Forelimb muscle (tissue), 1 donor: ENCODE data around the gene CA5A. TPM values are rescaled to one million over a fixed set of nuclear protein-coding genes. Genes with fewer than 3 reads are reported as not detected.
"Not testable (repeated sequence)": the region's sequence is repeated elsewhere in the genome, so short reads cannot be mapped to it uniquely, and the experiment has no call there.

Experiments used
- DNase-seq: peaks from one replicate; pipeline ENCODE4 v3.0.0-alpha.2; 2013; ENCODE audit warnings: low read depth
- polyA plus RNA-seq: library from polyadenylated mRNA; unstranded; fragments of 120-200 nt; gene quantifications from one replicate; pipeline ENCODE4 v1.2.1, GENCODE V29; 2013; ENCODE audit not compliant: insufficient read length

Gene CA5A
- polyA plus RNA-seq, 1 donor, result 0.11 TPM

DNA sequence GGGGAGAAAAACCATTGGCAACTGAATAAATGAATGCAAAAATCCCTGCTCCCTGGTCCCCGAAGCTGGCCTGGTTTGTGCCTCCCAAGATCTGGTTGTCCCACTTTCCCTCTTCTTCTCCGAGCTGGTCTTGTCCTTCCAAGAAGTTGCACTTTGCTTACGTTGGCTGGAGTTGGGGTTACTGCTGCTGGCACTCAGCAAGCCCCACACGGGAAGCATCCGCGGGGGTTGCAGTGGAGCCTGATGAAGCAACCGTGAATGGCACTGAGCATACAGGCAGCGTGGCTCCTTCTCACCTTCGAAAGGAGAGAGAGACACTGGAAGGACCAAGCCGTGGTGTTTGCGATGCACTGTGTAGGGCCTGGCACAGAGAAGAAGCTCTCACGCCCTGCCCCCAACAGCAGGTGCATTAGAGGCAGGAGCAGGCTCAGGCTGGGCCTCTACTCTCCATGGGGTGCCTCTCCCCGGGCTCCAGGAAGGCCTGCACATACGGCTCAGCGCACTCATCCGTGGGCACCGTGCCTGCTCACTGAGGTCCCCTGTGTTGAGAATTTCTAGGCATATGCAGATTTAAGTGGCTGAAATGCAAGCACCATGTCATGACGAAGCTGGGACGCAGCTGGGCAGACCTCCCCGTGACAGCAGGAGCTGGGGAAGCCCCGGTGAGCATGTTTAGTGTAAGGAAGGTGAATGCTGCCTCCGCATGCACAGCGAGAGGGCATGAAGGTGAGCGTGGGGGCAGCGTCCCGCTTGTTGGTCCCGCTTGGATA is 12.1 kb downstream of the CA5A start:
- DNase-seq, result no peak

DNA sequence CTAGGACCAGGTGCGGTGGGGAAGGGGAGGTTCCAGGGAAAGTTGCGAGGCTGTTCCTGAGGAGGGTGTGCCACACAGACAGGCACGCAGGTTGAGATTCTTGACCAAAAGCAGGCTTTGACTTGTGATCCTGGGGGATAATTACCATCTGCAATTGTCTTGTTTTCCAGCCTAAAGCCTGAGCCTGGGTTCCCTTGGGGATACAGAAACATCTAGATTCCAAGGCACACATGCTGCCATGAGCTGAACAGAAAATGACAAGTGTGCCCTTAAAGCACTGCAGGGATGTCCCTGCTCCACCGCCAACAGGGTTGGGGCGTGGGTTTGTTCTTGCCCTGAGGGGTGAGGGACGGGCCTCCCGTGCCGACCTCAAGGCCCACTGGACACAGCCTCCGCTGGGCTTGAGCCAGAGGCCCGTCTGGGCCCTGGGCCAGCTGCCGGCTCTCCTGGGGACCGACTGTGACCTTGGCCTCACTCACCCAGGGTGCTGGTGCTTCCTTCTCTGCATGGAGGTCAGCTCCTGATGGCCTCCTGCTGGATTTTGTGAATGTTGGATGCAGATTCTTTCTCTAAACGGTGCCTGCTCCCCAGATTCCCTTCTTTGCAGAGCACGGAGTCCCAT is 14.0 kb downstream of the CA5A start:
- no peak for DNase-seq

DNA sequence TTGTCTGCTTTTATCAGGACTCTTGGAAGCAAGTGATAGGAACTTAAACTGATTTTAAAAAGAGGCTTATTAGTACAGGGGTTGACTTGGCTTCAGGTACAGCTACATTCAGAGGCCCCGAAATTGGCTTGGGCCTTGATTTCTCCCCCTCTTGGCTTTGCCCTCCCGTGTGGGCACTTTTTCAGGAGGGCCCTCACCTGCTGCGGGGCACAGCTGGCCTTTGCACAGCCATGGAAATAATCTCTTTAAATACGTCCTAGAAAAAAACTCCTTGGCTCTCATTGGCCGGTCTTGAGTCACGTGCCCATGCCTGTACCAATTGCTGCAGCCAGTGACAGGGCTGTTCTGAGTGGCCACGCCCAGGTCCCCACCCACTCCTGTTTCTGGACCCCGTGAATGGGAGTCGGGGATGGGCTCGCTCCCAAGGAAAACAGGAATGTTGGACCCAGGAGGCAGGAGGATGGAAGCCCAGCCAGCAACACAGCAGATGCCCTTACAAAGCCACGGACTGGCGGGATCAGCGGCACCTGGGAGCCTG is 15.0 kb downstream of the CA5A start:
- no peak for DNase-seq

DNA sequence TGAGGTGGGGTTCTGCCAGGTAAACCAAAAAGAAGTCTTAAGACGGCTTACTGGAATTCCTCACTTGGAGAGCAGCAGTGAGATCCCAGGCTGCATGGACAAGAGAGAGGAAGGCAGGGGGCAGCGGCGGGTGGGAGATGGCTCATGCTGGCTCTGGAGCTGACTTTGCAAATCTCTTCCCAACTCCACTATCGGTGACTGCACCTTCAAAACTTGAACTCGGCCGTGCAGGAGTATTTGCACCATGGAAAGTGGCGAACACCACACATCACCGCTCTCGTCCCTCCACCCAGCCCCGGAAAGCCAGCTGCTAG is 16.7 kb downstream of the CA5A start:
- DNase-seq, result no peak

DNA sequence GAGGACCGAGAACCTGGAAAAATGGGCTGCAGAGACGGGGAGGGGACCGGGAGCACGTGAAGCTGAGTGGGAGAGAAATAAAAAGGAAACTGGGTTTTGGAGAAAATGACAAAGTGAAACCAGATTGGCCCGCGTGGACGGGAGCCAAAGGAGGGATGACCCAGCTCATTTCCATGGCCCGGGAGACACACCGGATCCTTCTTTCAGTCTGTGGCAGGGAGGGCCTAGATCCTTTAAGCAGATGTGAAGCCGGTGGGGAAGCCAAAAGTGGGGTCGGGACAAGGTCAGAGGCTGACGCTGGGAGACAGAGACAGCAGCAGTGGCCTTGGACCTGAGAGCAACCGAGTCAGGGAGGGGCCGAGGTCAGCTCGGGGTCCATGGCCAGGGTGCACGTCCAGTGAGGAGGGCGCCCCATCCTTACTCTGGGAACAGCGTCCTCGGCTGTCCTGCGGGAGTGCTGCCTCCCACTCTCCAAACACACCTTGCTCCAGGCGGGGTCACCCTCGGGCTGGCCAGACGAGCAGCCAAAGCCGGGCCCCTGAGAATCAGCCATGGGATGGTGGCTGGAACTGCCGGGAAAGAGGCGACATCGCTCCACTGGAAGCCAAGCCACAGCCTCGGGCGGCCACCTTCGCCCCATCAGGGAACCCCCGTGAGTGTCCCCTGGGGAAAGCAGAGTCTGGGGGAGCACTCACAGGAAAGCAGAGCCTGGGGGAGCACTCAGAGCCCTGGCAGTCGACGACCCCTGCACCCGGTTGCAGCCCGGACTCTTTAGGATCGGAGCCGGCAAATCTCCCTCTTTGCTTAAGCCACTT is 17.3 kb downstream of the CA5A start:
- DNase-seq, result peak; percentile 54

DNA sequence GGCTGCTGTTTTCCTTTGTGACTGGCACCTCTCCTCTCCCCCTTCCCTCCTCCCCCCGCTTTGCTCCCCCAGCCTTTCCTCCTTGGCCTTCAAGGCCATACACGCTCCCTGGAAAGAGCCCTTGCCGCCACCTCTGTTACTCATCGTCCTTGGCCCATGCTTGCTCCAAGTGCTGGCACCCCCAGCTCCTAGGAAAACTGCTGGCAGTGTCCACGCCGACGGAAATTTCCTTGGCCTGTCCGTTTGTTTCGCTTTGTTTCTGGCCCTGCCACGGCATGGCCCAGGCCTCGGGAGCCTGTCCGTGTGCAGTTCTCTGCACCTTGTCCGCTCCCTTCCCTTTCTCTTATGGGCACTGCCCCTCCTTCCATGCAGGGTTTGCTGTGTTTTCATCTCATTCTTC is 18.0 kb downstream of the CA5A start:
- no peak for DNase-seq

DNA sequence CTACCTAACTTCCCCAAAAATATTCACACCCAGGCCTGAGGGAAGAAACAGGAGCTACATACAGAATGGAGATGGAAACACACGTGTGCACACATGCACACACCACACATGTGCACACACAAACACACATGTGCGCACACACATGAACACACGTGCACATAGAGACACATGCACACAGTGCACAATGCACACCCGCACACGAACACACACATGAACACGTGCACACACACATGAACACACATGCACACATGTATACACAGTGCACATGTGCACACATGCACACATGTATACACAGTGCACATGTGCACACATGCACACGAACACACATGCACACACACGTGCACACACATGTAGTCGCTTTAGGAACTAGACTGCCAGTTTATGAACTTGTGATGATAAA is 18.8 kb downstream of the CA5A start:
- DNase-seq, result no peak

DNA sequence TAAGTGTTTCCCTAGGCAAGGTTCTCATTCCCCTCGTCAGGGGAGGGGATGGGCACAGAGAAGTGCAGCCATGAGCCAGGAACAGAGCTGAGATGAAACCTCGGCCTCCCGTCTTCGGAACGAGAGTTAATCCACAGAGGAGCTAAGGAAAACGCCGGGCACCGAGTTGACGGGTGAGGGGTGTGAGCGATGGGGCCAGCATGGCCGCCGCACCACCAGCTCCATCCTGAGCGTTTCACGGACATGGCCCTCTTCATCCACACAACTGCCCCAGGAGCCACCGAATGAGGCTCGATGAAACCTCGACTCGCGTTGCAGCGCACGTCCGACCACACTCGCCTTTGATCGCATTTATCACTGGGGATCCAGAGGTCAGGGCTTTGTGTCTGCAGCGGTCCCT is 21.5 kb downstream of the CA5A start:
- no peak for DNase-seq

DNA sequence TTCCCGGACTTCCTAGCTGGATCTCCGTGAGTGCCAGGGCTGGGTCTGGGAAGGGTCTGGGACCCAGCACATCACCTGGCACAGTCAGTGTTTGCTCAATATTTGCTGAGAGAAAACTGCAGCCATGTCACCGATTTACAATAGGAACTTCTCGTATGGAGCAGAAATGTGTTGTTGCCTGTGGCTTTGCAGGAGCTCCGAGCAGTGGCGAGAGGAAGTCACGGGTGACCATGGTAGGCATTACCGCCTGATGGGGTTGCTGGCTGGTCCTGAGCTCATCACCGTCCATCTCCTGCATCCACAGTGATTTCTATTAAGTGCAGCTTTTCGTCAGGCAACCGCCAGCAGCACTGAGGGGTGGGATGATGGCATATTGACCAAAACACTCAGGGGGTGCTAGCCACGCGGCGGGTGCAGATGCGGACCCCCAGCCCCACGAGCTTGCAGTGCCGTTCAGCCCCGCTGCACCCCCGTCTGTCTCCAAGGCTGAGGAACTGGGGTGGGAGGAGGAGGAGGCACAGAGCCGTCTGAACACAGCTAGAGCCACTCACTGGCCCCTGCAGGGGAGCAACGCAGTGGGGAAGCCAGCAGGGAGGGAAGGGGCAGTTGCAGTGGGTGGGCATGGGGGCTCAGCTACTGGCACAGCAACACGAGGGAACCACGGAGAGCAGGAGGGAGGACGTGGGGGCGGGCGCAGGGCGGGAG is 22.2 kb downstream of the CA5A start:
- not testable (repeated sequence) for DNase-seq

DNA sequence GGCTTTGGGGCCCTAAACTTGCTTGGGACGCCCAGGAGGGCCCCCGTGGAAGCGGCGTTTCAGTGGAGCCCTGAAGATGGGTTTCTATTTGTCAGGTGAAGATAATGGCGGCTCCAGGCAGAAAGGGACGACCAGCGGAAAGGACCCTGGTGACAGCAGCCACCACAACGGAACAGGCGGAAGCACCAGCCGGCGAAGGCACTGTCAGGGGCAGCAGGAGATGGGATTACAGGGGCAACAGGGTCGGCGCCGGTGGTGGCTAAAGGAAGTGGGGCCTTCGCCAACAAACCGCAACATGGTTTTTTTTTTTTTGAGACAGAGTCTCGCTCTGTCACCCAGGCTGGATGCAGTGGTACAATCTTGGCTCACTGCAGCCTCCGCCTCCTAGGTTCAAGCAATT is 23.6 kb downstream of the CA5A start:
- DNase-seq, result not testable (repeated sequence)

DNA sequence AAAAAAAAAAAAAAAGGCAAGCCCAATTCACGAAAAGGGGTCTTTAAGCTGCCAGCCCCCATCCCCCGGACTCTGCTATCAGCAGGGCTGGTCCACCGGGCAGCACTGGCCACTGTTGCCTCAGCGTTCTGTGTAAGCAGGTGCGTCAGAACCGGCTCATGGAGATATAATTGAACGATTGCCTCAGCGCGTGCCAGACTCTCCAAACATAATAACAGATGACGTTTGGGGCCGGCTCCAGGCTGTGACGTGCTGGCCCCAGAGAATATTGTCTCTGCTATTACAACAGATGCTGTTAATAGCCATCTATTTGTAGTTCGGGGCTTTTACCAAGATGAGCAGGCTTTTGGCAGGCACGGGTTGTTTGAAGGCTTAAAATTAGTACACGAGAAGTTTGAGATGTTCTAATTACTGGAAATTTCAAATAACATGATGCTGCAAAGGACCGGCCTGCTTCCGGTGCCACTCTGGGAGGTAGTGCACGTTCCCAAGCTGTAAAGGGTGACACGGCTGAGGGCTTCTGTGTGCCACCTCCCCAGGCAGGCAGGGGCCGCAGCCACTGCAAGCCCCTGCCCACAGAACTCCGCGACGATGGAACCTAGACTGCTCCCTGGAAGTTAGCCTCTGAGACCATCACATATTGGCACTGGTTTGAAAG is 25.1 kb downstream of the CA5A start:
- DNase-seq, result peak; percentile 40

DNA sequence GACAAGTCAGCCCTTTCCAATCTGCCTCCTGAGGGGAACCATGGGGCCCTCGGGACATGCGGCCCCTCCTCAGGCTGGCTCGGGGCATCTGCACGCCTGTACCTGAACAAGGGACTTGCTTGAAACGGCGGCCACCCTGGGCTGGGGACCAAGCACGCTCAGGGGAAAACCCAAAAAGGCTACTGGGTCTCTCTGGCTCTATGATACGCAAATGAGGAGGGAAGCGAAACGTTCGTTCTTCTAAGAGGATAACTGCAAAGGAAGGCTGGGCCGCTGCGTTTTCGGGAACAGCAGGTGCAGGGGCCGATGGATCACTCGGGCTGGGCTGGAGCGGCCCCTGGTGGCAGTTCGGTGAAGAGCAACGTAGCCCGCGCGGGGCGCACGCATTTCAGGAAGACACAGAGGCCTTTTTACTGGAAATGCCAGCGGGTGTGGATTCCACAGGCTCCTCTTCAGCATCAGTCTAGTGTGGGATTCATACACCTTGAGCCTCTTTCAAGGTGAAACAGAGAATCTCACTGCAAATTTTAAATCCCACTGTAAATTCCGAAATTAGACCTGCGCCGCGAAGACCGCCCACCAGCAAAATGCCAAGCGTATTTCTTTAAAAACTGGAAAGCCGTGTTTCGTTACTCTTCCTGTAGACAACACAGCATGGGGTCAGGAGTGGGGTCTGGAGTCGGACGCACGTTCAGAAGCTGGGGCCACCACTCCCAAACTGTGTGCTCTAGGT is 27.0 kb downstream of the CA5A start:
- DNase-seq, result not testable (repeated sequence)

DNA sequence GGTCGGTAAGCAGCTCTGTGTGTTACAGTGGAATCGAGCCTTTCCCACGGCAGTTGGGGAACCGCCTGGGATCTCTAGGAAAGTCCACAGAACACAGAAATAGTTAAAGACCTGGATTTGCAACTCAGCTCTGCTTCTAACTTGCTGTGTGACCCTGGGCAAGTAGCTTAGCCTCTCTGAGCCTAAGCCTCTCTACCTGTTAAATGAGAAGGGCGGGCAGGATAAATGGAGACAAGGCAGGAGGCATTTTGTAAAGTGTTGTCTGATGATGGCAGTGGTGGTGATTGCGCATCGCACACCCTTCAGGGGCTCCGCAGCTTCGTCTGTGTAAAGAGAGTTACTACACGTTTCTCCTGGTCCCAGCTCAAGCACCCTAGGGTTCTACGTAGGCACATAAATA is 28.2 kb downstream of the CA5A start:
- DNase-seq, result not testable (repeated sequence)

DNA sequence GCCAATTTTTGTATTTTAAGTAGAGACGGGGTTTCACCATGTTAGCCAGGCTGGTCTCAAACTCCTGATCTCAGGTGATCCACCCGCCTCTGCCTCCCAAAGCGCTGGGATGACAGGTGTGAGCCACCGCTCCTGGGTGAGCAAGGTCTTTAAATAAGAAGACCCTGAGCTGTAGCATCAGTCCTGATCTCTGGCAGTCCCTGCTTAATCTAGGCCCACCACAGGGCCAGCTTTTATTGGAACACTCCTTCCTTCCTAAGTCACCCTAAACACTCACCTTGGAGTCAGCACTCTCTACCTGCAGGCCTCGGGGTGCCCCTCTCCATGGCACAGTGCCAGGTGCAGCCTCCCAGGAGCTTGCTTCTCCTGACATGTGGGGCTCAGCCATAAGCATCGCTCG is 30.8 kb downstream of the CA5A start:
- not testable (repeated sequence) for DNase-seq

DNA sequence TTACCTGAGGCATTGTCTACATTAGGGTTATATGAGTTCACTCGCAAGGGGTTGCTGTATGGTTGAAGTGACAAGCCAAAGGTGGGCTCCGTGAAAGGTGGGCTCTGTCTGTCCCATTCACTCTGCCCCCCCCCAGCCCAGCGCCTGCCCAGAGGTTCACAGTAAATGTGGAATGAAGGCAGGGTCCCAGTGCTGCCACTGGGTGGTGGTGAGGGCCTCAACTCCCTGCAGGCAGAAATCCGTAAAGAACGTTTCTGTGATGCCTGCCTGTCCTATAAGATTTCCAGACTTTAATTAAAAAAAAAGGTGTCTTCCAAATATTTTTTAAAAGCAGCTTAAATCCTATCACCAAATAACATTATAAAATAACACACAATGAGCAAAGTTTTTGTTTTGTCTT is 31.4 kb downstream of the CA5A start:
- DNase-seq, result not testable (repeated sequence)

DNA sequence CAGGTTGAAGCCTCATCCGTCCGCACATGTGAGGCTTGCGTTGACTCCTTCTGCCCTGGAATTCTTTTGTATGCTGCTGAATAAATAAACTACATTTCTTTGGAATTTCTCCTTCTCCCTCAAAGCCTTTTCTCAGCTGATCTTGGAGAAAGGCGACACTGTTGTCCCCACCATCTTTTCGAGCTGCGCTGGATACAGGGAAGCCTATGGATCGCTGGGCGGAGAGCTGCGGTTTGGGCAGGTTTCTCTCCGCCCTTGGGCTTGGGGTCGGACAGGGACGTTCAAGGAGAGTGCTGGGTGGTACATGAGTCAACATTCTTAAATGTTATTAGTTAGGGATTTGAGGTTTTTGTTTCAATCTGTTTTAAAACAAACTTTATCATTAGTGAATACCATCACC is 35.8 kb downstream of the CA5A start:
- DNase-seq, result not testable (repeated sequence)

DNA sequence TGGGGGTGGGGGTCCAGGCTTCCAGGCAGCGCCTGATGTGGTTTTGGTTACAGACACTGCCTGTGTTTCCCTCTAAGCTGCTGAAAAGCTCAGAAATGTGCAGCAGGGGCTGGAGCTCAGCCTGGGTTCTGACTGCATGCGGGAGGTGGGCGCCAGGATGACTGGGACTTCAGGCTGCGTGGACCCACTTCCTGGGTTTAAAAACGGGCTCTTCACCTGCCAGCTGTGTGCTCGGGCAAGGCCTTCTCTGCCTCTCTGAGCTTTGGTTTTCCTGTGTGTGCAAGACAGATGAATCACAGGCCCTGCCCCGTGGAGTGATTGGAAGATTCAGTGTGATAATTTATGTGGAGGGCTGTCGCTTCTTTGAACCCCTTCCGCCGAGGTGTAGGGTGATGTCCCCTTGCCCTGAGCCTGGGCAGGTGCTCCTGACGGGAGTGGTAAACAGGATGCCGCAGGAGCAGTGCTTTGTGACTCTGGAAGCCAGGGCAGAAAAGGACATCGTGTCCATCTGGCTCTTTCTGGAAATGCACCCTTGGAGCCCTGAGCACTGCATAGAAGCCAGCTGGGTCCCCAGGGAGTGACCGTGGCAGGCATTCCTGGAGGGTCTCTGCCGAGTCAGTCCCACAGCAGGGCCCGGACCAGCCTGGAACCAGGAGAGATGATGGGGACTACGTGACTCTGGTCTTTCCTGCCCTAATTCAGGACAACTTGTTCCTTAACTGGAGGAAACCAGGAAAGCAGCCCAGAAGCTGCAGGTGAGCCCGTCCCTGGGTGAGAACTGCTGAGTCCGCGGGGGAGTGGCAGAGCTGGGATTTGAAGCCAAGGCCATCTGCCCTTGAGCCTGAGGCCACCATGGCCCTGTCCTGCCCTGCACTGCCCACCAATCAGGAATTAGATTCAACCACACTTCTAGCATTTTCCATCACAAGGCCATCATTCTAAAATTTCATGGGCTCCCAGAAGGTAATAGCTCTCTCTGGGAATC is 38.5 kb downstream of the CA5A start:
- no peak for DNase-seq

DNA sequence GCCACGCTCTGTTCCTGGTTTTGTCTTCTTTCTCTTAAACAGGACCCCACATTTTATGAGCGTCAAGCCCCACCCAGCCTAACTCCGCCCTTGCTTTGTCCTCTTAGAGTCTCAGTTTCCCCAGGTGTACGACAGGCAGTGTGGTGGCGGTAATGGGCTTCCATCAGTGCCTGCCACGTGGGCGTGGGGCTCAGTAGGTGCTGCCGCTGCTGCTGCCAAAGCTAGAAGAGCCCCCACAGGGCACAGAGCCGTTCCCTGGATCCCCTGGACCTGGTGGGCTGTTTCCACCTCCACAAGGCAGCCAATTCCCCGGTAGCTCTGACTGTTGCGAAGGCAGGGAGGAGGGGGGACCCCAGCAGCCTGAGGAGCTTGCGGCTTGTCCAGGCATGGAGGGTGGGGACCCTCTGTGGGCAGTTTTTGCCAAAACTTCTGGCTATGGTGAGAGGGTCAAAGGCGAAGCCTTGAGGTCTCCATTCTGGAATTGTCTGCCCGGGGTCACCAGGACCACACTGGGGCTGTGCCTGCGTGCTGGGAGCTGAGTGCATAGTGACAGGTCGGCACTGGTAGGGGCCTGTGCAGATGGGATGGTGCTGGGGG is 39.3 kb downstream of the CA5A start:
- not testable (repeated sequence) for DNase-seq
